GM23338 (cell line): Measurements from ENCODE around the gene RASL11A. TPM values are rescaled to one million over a fixed set of nuclear protein-coding genes. Genes with fewer than 3 reads are reported as not detected.

ENCODE experiments used
- ATAC-seq: fragments of 200-7000 bp; cut with Tn5 transposase; 3 replicates; pipeline ENCODE4 v1.9.1; 2020
- DNase-seq: peaks from one replicate; pipeline ENCODE4 v3.0.0-alpha.2; 2015; ENCODE audit warnings: low spot score
- H2AFZ ChIP-seq: fragments of 200-600 bp; sonication (generic); 2 replicates; pipeline ENCODE4 v1.8.0; 2016; ENCODE audit warnings: antibody characterized with exemption, mild to moderate bottlenecking, moderate library complexity
- H3F3A ChIP-seq: fragments of 200-600 bp; sonication (generic); replicated peaks from 2 replicates; pipeline ENCODE4 v1.8.0; 2017; ENCODE audit warnings: antibody characterized with exemption, mixed run types, low read depth
- H3K27ac ChIP-seq: fragments of 200-600 bp; sonication (generic); 2 replicates; pipeline ENCODE4 v1.6.1; 2016; ENCODE audit warnings: low read depth
- H3K27me3 ChIP-seq: fragments of 200-600 bp; sonication (generic); 2 replicates; pipeline ENCODE4 v1.8.0; 2016; ENCODE audit warnings: mild to moderate bottlenecking, mixed run types, moderate library complexity; ENCODE audit not compliant: insufficient read depth
- H3K36me3 ChIP-seq: fragments of 200-600 bp; sonication (generic); 2 replicates; pipeline ENCODE4 v1.8.0; 2016; ENCODE audit warnings: mild to moderate bottlenecking; ENCODE audit not compliant: insufficient read depth
- H3K4me1 ChIP-seq: fragments of 200-600 bp; sonication (generic); 2 replicates; pipeline ENCODE4 v1.8.0; 2016; ENCODE audit warnings: mild to moderate bottlenecking, moderate library complexity; ENCODE audit not compliant: insufficient read depth
- H3K4me2 ChIP-seq: fragments of 200-600 bp; sonication (generic); 2 replicates; pipeline ENCODE4 v1.7.1; 2017; ENCODE audit warnings: mixed run types
- H3K4me3 ChIP-seq: fragments of 200-600 bp; sonication (generic); 2 replicates; pipeline ENCODE4 v1.6.1; 2016; ENCODE audit warnings: mixed run types
- H3K79me2 ChIP-seq: fragments of 200-600 bp; sonication (generic); replicated peaks from 2 replicates; pipeline ENCODE4 v1.8.0; 2017; ENCODE audit warnings: mild to moderate bottlenecking; ENCODE audit not compliant: insufficient read depth
- H3K9me2 ChIP-seq: fragments of 200-600 bp; sonication (generic); 2 replicates; pipeline ENCODE4 v1.8.0; 2017; ENCODE audit not compliant: insufficient read depth
- H4K20me1 ChIP-seq: fragments of 200-600 bp; sonication (generic); replicated peaks from 2 replicates; pipeline ENCODE4 v1.8.0; 2017; ENCODE audit warnings: mild to moderate bottlenecking; ENCODE audit not compliant: insufficient read depth
- H3K27ac Mint-ChIP-seq: 2 replicates; pipeline ENCODE4 v1.8.0; 2020; ENCODE audit warnings: inconsistent platforms, mild to moderate bottlenecking, moderate library complexity, mixed read lengths
- H3K27me3 Mint-ChIP-seq: 3 replicates; pipeline ENCODE4 v1.8.0; 2022; ENCODE audit warnings: low read depth, mild to moderate bottlenecking, moderate library complexity, mixed read lengths, inconsistent platforms; ENCODE audit not compliant: insufficient read depth, poor library complexity
- H3K36me3 Mint-ChIP-seq: 3 replicates; pipeline ENCODE4 v1.8.0; 2021; ENCODE audit warnings: low read depth, mild to moderate bottlenecking, inconsistent platforms, moderate library complexity, mixed read lengths
- H3K4me1 Mint-ChIP-seq: 3 replicates; pipeline ENCODE4 v1.8.0; 2020; ENCODE audit warnings: mild to moderate bottlenecking, inconsistent platforms, mixed read lengths
- H3K4me3 Mint-ChIP-seq: 3 replicates; pipeline ENCODE4 v1.8.0; 2021; ENCODE audit warnings: moderate library complexity, mild to moderate bottlenecking, inconsistent platforms, mixed read lengths
- H3K9me3 Mint-ChIP-seq: 3 replicates; pipeline ENCODE4 v1.8.0; 2020; ENCODE audit warnings: moderate library complexity, mild to moderate bottlenecking, inconsistent platforms, mixed read lengths
- CREB1 ChIP-seq: fragments of 250-450 bp; sonication (Bioruptor Pico); IDR thresholded peaks from 2 replicates; pipeline ENCODE4 v1.5.0; 2020; ENCODE audit warnings: low read depth, mild to moderate bottlenecking, moderate library complexity
- CTCF ChIP-seq, 2 experiments: fragments of 200-600 bp in 1 of 2; sonication (generic) in 1 of 2; conservative IDR thresholded peaks; 2 replicates each; pipeline versions ENCODE4 v1.5.1 to v1.6.1; 2016 to 2017; ENCODE audit warnings: antibody characterized with exemption in 2 of 2, low read depth in 2 of 2, mild to moderate bottlenecking in 2 of 2, moderate library complexity in 1 of 2
- EZH2phosphoT487 ChIP-seq: fragments of 200-600 bp; sonication (generic); IDR thresholded peaks from one replicate; pipeline ENCODE4 v1.8.1; 2018; ENCODE audit warnings: antibody characterized with exemption; ENCODE audit not compliant: unreplicated experiment
- JUNB ChIP-seq: IDR thresholded peaks from one replicate; pipeline ENCODE4 v1.6.1; 2016; ENCODE audit warnings: antibody characterized with exemption; ENCODE audit not compliant: unreplicated experiment
- NANOG ChIP-seq: IDR thresholded peaks from 2 replicates; pipeline ENCODE4 v1.6.1; 2016; ENCODE audit warnings: antibody characterized with exemption, borderline replicate concordance
- POLR2AphosphoS5 ChIP-seq: IDR thresholded peaks from 2 replicates; pipeline ENCODE4 v1.6.1; 2016; ENCODE audit warnings: antibody characterized with exemption, low read depth
- REST ChIP-seq: IDR thresholded peaks from one replicate; pipeline ENCODE4 v1.6.1; 2018; ENCODE audit warnings: antibody characterized with exemption; ENCODE audit not compliant: unreplicated experiment
- STAT1 ChIP-seq: IDR thresholded peaks from one replicate; pipeline ENCODE4 v1.6.1; 2016; ENCODE audit warnings: antibody characterized with exemption; ENCODE audit not compliant: unreplicated experiment
- ZNF114 ChIP-seq: fragments of 250-450 bp; sonication (Bioruptor Pico); IDR thresholded peaks from 2 replicates; pipeline ENCODE4 v1.5.0; 2020; ENCODE audit warnings: mild to moderate bottlenecking, moderate library complexity
- ZNF462 ChIP-seq: fragments of 250-450 bp; sonication (Bioruptor Pico); IDR thresholded peaks from 2 replicates; pipeline ENCODE4 v1.5.0; 2020; ENCODE audit warnings: mild to moderate bottlenecking, moderate library complexity
- polyA plus RNA-seq: library from polyadenylated mRNA; unstranded; fragments of >200 nt; fragmentation: Nextera tagmentation; extraction: Ambion mirVana; gene quantifications from 2 replicates; pipeline ENCODE4 v1.2.1, GENCODE V29; 2016
- total RNA-seq: library from RNA; depleted of rRNA; stranded (reverse); fragments of >200 nt; shearing (Covaris generic); gene quantifications from 2 replicates; pipeline ENCODE4 v1.2.3, GENCODE V29; 2014
- TF ChIP-seq, protein P1 (sequence below): IDR thresholded peaks from 2 replicates; pipeline ENCODE4 v1.6.1; 2016; ENCODE audit warnings: antibody characterized with exemption

Gene RASL11A
- total and polyA plus RNA-seq, 2 experiments from 2014 or later: 1.9 to 3.3 TPM

DNA sequence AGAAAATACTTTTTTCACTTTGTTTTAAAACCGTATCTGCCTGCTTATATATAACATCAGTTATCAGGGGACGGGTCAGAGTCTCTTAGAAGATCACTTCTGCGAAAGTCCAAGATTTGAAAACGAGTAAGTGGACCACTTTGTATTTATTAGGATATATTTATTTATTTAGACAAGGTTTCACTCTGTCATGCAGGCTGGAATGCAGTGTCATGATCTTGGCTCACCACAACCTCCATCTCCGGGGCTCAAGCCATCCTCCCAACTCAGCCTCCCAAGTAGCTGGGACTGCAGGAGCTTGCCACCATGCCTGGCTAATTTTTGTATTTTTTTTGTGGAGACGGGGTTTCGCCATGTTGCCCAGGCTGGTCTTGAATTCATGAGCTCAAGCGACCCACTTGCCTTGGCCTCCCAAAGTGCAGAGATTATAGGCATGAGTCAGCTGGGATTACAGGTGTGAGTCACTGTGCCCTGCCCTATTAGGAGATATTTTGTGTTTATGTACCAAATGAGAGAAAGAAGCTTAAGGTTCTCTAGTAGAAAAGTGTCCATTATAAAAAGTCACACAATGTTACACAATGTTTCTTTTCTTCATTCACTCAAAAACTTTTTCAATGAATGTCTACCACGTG, 39.5 kb downstream of the RASL11A start (continued):
- TF ChIP-seq REST (no peak), EZH2phosphoT487 (no peak), NANOG (no peak), JUNB (no peak), CREB1 (CRISPR knock-in tag) (no peak), ZNF114 (no peak)
- TF ChIP-seq, protein P1, sequence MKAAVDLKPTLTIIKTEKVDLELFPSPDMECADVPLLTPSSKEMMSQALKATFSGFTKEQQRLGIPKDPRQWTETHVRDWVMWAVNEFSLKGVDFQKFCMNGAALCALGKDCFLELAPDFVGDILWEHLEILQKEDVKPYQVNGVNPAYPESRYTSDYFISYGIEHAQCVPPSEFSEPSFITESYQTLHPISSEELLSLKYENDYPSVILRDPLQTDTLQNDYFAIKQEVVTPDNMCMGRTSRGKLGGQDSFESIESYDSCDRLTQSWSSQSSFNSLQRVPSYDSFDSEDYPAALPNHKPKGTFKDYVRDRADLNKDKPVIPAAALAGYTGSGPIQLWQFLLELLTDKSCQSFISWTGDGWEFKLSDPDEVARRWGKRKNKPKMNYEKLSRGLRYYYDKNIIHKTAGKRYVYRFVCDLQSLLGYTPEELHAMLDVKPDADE: no peak

DNA sequence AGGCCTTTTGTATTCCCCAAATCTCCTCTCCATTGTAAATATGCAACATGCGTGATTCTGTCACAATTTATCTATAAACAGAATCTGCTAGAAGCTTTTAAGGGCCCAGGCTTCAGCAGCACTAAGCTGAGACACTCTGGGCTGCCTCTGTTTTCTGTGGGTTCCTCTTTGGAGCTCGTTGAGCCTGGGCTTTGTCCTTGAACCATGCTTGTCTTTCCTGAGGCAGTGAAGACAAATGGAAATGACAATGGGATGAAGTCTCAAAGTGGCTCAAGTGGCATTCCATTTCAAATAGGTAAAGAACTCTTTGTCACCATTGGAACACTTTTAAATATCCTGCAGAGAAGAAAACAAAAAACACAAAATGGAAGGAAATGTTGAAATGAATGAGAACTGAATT, 40.3 kb downstream of the RASL11A start:
- no peak for ATAC-seq
- no peak overlapping the region for H3K27ac Mint-ChIP-seq
- H3K4me1 ChIP-seq: no peaks in the 10 kb centered on the region
- TF ChIP-seq POLR2AphosphoS5: no peak
- no peak for TF ChIP-seq STAT1
- no peak for TF ChIP-seq NANOG
- no peak for TF ChIP-seq EZH2phosphoT487
- TF ChIP-seq CTCF (conservative IDR thresholded peaks at IDR 0.05; ENCODE audit: low read depth in 2 of 2): no peak
- TF ChIP-seq CREB1 (CRISPR knock-in tag): no peak
- no peak for TF ChIP-seq ZNF114
- no peak for TF ChIP-seq ZNF462 (CRISPR knock-in tag)
- TF ChIP-seq, protein P1: no peak

More for the DNA sequence above, 40.3 kb downstream of the RASL11A start:
- no peak overlapping the region for H3K4me3 ChIP-seq
- no peak for DNase-seq
- H3F3A ChIP-seq: no peaks in the 10 kb centered on the region
- H2AFZ ChIP-seq: peak overlapping the region; percentile 90; the same call in 1 of the 2 replicates
- Mint-ChIP-seq H3K27me3 (peaks cover 5% of the 10 kb centered on the region), H3K36me3 (no peaks in the 10 kb centered on the region), H3K4me3 (no peak overlapping the region), H3K9me3 (no peaks in the 10 kb centered on the region), H3K4me1 (peaks cover 6% of the 10 kb centered on the region; the same call in 2 of the 3 replicates)
- H3K36me3 ChIP-seq: no peaks in the 10 kb centered on the region
- no peaks in the 10 kb centered on the region for H4K20me1 ChIP-seq
- no peak overlapping the region for H3K27ac ChIP-seq
- no peak overlapping the region for H3K4me2 ChIP-seq
- no peaks in the 10 kb centered on the region for H3K9me2 ChIP-seq
- no peaks in the 10 kb centered on the region for H3K27me3 ChIP-seq
- no peaks in the 10 kb centered on the region for H3K79me2 ChIP-seq
